ENCODE data around the gene TSPAN1.

The TSPAN1 gene

DNA sequence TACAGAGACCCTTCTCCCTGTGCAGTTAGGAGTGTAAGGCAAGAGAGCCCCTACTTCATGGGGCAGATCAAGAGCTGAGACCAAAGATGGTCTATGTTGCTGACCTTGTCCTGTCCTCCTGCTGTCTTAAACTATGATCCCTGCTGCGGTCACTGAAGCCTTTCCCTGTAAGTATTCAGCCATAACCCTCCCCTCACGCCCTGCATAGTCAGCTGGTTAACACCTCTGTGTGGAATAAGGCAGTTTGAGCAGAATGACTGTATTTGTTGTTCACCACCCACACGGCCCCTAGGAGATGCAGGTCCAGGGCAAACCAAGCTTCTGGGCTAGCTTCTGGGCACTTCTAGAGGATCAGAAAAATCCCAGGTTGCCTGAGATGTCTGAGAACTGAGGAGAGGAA, 356 bp downstream of the TSPAN1 start:
- no peak overlapping the region for H3K27ac Mint-ChIP-seq
- no peaks in the 10 kb centered on the region for H3K27me3 Mint-ChIP-seq
- no peaks in the 10 kb centered on the region for H3K9me3 Mint-ChIP-seq
- no peak overlapping the region for H3K4me3 Mint-ChIP-seq
- no peaks in the 10 kb centered on the region for H3K36me3 Mint-ChIP-seq (ENCODE audit: low read depth)
- no peak for DNase-seq
- H3K4me1 Mint-ChIP-seq: no peaks in the 10 kb centered on the region
- no peak for ATAC-seq

DNA sequence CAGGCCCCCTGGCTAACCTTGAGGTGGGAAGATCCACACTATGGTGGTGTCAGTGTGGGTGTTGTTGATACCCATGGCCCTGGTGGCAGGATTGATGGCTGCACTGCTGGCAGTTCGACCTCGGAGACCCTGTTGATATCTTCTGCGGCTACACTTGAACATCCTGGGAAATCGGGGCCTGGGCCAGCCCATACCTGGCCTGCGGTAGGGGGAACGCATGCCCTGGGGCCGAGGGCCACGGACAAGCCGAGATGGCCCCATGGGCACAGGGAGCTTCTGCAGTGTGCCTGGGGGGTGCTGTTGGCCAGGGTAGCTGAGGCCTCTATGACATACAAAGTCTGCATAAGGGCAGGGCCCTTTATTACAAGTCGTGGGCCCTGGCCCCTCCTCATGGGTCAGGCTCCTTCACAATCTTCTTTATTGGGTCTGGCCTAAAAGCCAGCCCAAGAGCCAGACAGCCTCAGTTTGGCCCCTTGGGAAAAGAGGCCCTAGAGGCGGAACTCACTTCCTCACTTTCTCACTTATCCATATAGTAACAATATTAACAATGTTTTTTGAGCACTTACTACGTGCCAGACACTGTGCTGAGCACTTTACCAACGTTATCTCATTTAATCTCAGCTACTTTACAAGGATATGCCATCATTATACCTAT, 1.5 kb downstream of the TSPAN1 start, which contains the start of gene P3R3URF:
TSS of gene P3R3URF (minus strand) at position 278 of the 655 bp plus-strand sequence. CDS start at position 261, 17 bp downstream.
- Mint-ChIP-seq H3K4me1 (no peaks in the 10 kb centered on the region), H3K27ac (no peak within 1 kb of the TSS), H3K36me3 (ENCODE audit: low read depth) (no peaks in the 10 kb centered on the region), H3K4me3 (no peak within 1 kb of the TSS), H3K9me3 (no peaks in the 10 kb centered on the region), H3K27me3 (no peaks in the 10 kb centered on the region)
- no peak for DNase-seq
- no peak for ATAC-seq

DNA sequence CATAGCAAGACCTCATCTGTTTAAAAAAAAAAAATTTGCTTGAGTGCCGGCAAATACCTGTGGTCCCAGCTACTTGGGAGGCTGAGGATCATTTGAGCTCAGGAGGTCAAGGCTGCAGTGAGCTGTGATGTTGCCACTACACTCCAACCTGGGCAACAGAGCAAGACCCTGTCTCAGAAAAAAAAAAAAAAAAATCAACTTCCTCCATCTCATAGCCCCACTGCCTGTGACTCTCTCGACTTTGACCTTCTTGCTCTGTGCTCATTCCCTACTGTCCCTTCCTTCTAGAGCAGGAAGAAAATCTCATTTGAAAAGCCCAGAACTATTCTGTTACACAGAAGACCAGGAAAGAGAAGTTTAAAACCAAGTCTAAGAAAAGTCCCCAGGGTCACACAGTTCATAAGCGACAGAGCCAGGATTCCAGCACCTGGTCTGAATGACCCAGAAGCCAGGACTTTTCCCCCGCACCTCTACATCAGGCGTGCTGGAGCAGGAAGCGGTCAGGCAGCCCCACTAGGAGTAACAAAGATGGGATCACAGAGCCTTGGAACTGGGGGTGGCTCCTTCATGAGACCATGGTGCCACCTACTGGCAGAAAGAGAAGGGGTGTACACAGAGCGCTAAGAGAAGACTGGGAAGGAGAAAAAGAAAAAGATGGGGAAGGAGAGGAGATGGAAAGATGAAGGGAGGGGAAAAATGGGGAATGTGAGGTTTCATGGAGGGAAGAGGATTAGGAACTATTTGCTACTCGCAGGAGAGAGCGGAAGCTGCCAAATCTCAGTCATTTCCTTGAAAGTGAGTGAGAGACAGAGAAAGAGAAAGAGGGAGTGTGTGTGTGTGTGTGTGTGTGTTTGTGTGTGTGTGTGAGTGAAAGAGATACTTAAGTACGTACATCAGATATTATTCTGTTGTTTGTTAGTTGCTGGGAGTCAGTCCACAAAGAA, 4.5 kb downstream of the TSPAN1 start:
- Mint-ChIP-seq H3K27me3 (no peaks in the 10 kb centered on the region), H3K4me3 (no peak overlapping the region), H3K27ac (no peak overlapping the region), H3K4me1 (peaks cover 7% of the 10 kb centered on the region), H3K36me3 (ENCODE audit: low read depth) (no peaks in the 10 kb centered on the region), H3K9me3 (no peaks in the 10 kb centered on the region)
- peak; percentile 66 for DNase-seq
- peak; percentile 76 for ATAC-seq

DNA sequence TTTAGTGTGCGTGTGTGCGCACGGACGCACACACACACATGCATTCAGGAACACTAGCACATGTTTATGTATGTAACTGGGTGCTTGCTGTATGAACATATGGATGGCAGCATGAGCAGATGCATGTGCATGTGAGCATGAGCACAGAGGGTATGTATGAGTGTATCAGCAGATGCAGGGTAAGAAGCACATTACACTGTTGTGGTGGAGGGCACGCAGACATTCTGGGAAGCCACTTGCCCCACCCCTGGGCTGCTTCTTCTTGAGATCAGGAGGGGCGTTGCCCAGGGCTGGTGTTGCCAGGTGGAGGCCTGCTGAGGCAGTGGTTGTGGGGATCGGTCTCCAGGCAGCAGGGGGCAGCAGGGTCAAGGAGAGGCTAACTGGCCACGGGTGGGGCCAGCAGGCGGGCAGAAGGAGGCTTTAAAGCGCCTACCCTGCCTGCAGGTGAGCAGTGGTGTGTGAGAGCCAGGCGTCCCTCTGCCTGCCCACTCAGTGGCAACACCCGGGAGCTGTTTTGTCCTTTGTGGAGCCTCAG, 5.3 kb downstream of the TSPAN1 start:
- Mint-ChIP-seq H3K4me3 (no peak overlapping the region), H3K36me3 (ENCODE audit: low read depth) (no peaks in the 10 kb centered on the region), H3K9me3 (no peaks in the 10 kb centered on the region), H3K27ac (no peak overlapping the region), H3K27me3 (no peaks in the 10 kb centered on the region), H3K4me1 (peaks cover 15% of the 10 kb centered on the region)
- DNase-seq: peak; percentile 26
- no peak for ATAC-seq

DNA sequence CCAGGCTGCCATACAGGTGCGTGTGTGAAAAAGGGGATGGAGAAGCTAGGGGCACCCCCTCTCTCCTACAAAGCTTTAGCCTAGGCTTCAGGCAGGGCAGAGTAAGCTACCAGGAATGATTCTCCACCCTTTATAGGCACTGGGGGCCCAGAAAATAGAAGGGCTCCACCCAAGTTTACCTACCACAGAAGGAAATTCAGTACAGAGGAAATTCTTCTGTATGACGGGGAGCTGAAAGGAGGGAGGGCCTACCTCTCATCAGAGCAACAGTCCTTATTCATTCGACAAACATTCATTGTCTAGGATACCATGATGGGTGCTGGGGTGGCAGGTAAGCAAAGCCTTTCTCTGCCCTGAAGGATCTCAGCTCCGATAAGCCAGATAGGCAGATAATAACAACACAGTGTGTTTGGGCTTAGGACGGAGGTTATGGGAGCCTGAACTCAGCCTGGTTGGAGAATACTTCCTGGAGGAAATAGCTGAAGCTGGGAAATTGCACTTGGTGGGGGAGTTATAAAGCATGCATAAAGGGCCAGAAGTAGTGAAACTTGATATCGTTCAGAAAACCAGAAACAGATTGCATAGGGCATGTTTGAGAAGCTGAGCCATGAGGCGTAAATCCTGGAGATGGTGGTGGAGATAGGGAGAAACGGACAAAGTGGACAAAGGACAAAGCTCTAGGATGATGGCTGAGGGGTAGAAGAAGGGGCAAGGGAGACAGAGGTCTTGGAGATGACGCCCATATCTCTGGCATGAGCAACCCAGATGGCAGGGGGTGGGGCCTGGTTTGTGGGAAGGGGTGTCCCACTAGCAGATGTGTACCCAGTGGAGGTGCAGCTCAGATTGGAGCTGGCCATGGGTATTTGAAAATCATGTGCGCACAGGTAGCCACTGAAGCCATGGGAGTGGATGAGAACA, 6.7 kb downstream of the TSPAN1 start:
- no peak for DNase-seq

DNA sequence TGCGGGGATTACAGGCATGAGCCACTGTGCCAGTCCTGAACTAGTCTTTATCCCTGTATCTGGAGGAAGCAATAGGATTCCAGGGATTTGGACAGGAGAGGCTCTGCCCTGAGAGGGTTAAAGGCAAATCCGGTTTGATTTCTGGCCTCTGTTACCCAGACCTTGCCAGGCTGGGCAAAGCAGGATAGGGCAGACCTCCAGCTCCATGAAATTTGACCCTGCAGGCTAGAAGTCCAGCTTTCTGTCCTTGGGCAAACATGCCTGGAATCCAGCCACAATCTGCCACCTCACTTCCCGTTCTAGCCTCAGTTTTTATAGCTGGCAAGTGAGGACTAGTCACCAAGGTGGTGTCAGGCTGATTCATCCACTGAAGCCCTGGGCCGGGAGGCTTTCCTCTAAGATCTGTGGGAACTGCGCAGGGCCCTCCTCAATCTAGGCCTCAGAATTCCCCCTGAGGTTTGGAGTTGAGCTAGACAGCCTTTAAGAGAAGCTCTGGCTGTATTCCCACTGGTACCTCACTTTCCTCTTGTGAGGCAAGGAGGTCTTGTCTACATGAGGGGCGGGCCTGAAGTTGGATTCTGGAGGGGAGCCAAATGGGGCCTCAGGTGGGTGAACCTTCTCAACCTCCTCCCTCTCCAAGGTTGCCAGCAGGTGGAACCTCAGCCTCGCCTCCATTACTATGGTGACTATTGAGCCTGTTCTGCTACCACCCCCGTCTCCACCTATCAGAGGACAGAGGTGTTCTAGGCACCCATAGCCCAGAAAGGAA, 8.4 kb downstream of the TSPAN1 start:
- H3K9me3 Mint-ChIP-seq: no peaks in the 10 kb centered on the region
- H3K4me3 Mint-ChIP-seq: no peak overlapping the region
- ATAC-seq: no peak
- no peaks in the 10 kb centered on the region for H3K27me3 Mint-ChIP-seq
- no peak for DNase-seq
- H3K4me1 Mint-ChIP-seq: peaks cover 24% of the 10 kb centered on the region
- peaks cover 2% of the 10 kb centered on the region for H3K36me3 Mint-ChIP-seq (ENCODE audit: low read depth)
- no peak overlapping the region for H3K27ac Mint-ChIP-seq

More for the DNA sequence above, 6.7 kb downstream of the TSPAN1 start:
- Mint-ChIP-seq H3K27me3 (no peaks in the 10 kb centered on the region), H3K27ac (no peak overlapping the region), H3K4me3 (no peak overlapping the region), H3K4me1 (peaks cover 24% of the 10 kb centered on the region), H3K9me3 (no peaks in the 10 kb centered on the region), H3K36me3 (ENCODE audit: low read depth) (no peaks in the 10 kb centered on the region)
- no peak for ATAC-seq

DNA sequence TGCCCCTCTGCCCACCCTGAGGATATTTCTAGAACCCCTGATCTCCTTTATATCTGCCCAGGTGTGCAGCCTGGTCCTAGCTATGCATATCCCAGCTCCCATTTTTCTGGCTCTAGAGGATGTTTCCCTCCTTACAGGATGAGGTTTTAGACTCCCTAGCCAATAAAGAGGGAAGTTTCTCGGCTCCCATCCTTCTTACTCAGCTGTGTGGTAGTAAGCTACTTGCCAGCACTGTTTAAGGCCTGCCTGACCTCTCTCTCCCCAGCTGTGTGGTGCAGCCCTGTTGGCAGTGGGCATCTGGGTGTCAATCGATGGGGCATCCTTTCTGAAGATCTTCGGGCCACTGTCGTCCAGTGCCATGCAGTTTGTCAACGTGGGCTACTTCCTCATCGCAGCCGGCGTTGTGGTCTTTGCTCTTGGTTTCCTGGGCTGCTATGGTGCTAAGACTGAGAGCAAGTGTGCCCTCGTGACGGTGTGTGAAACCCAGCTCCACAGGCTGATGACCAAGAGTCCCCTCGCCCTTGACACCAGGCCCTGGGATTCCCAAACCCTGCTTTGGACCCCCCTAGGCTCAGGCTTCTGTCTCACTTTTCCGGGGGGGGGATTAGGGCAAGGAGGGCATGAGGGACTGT, 9.2 kb downstream of the TSPAN1 start:
- H3K36me3 Mint-ChIP-seq (ENCODE audit: low read depth): peaks cover 2% of the 10 kb centered on the region
- no peaks in the 10 kb centered on the region for H3K27me3 Mint-ChIP-seq
- H3K9me3 Mint-ChIP-seq: no peaks in the 10 kb centered on the region
- no peak for ATAC-seq
- DNase-seq: no peak
- H3K27ac Mint-ChIP-seq: no peak overlapping the region
- no peak overlapping the region for H3K4me3 Mint-ChIP-seq
- peaks cover 24% of the 10 kb centered on the region for H3K4me1 Mint-ChIP-seq

DNA sequence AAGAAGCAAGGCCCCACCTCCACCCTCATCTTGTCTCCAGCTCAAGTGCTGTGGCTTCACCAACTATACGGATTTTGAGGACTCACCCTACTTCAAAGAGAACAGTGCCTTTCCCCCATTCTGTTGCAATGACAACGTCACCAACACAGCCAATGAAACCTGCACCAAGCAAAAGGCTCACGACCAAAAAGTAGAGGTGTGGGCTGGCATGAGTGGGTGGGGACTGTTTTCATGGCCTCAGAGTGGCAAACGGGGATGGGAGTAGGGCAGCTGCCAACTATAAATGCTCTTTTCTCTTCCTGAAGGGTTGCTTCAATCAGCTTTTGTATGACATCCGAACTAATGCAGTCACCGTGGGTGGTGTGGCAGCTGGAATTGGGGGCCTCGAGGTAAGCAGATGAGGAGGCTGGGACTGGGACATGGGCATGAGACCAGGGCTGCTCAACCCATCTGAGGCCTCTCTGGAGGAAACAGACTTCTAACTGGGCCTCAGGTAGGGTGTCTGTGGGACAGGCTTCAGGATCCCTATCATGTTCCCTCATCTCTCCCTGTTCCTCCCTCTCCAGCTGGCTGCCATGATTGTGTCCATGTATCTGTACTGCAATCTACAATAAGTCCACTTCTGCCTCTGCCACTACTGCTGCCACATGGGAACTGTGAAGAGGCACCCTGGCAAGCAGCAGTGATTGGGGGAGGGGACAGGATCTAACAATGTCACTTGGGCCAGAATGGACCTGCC, 10.2 kb downstream of the TSPAN1 start:
- peak; percentile 70 for DNase-seq
- peaks cover 8% of the 10 kb centered on the region for H3K36me3 Mint-ChIP-seq (ENCODE audit: low read depth)
- no peaks in the 10 kb centered on the region for H3K27me3 Mint-ChIP-seq
- peak overlapping the region; percentile 46 for H3K4me3 Mint-ChIP-seq
- H3K27ac Mint-ChIP-seq: peak overlapping the region; percentile 88
- peak; percentile 87 for ATAC-seq
- no peaks in the 10 kb centered on the region for H3K9me3 Mint-ChIP-seq
- H3K4me1 Mint-ChIP-seq: peaks cover 24% of the 10 kb centered on the region

DNA sequence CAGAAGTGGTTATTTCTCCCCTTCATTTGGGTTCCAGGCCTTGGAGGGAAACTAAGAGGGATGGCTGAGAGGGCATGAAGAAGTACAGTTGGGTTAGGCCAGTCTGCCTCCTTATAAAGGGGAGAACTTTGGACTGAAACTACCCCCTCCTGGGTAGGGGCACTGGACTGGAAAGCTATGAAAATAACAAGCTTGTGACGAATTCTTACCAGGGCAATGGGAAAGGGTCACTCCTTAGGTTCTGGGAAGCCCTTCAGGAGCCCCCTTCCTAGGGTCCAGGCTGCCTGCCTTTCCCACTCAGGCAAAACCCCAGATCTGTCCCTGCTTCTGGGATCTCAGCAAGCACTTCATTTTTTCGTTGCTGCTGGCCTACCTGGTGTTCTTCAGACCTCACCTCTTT, 11.2 kb downstream of the TSPAN1 start:
- H3K27ac Mint-ChIP-seq: peak overlapping the region; percentile 88

DNA sequence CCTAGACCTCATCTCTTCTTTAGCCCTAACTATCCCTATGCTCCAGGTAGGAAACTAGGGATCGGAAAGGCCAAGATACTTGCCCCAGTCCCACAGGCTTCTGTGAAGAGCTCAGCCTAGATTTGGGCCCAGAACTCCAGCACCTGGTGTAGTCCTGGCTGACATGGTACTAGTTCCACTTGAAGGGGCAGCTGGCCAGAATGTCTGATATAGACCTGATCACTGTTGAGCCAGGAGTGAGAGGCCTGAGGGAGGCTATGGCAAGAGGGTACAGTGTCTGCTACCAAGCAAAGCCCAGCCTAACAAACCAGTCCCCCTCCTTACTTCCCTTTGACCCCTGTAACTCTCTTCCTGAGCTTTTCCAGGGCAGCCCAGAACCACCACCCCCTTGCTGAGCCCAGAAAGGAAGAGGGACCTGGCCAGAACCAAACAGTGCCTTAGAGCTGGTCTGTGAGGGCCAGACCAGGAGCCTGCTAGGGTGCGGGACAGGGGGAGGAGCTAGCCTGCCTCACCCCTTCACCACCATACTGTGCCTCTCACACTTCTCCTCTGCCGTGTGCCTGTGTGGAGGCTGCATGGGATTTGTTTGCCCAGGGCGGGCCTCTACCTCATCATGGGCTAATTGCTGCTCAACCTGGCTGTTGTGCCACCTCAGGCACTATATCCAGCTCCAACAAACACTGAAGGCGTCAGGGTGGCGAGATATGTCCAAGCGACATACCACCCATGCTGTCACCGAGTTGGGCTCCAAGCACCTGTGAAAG, 12.4 kb downstream of the TSPAN1 start:
- ATAC-seq: no peak
- Mint-ChIP-seq H3K9me3 (no peaks in the 10 kb centered on the region), H3K27ac (no peak overlapping the region)

More for the DNA sequence above, 11.2 kb downstream of the TSPAN1 start:
- Mint-ChIP-seq H3K9me3 (no peaks in the 10 kb centered on the region), H3K36me3 (ENCODE audit: low read depth) (peaks cover 8% of the 10 kb centered on the region), H3K4me3 (no peak overlapping the region), H3K27me3 (no peaks in the 10 kb centered on the region), H3K4me1 (peaks cover 24% of the 10 kb centered on the region)
- no peak for ATAC-seq
- no peak for DNase-seq

DNA sequence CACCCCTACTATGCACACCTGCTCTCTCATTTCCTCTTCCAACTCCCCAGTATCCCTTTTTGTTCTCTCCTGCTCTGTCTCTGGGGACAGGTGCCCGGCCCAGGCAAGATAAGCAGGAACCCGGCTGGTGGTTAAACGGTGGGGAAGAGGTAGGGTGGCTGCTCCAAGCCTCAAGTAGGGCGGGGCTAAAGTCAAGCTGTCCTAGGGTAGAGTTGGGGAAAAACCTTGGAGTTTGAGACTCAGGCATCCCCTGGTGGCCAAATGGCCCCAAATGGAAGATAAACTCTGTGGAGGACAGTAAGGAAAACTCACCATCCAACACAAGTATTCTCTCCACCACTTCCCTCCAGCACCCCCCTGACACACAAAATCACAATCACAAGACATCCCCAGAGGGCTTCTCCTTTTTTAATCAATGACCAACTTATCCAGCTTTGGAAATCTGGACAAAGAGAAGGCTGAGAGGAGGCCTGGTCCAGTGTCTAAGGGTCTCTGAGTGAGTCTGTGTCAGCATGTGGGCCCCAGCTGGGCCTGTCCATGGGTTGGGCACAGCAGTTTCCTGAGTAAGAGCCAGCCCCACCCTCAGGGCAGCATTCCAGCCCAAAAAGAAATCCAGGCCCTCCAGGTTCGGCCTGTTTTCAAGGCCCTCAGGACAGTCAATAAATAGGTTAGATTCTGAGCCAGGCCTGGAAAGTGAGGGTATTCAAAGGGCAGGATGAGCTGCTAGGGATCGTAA, 13.6 kb downstream of the TSPAN1 start:
- ATAC-seq: no peak
- H3K27ac Mint-ChIP-seq: no peak overlapping the region
- H3K4me1 Mint-ChIP-seq: peaks cover 24% of the 10 kb centered on the region
- H3K27me3 Mint-ChIP-seq: no peaks in the 10 kb centered on the region
- no peaks in the 10 kb centered on the region for H3K9me3 Mint-ChIP-seq
- H3K36me3 Mint-ChIP-seq (ENCODE audit: low read depth): peaks cover 15% of the 10 kb centered on the region
- DNase-seq: no peak
- no peak overlapping the region for H3K4me3 Mint-ChIP-seq

More for the DNA sequence above, 12.4 kb downstream of the TSPAN1 start:
- DNase-seq: no peak
- Mint-ChIP-seq H3K36me3 (ENCODE audit: low read depth) (peaks cover 8% of the 10 kb centered on the region), H3K4me1 (peaks cover 24% of the 10 kb centered on the region), H3K4me3 (no peak overlapping the region), H3K27me3 (no peaks in the 10 kb centered on the region)

DNA sequence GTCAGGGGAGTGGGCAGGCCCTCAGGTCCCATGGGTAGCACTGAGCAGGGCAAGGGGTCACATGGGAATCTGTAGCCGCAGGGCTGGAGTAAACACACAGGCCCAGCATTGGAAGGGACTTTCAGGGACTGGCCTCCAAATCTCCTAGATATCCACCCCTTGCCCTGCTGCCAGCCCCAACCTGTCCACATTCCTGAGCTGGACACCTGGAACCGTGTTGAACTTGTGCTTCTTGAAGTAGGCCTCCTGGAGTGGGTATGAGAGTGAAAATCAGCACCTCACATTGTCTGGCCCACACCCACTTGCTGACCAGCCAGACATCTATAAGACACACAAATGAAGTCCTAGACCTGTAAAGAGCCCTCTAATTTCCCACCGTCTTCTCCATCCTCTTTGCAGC, 15.7 kb downstream of the TSPAN1 start:
- DNase-seq (no peak), ATAC-seq (no peak)
- no peak overlapping the region for H3K4me3 Mint-ChIP-seq
- peaks cover 6% of the 10 kb centered on the region for H3K4me1 Mint-ChIP-seq
- no peaks in the 10 kb centered on the region for H3K9me3 Mint-ChIP-seq
- H3K36me3 Mint-ChIP-seq (ENCODE audit: low read depth): peaks cover 18% of the 10 kb centered on the region
- no peaks in the 10 kb centered on the region for H3K27me3 Mint-ChIP-seq
- no peak overlapping the region for H3K27ac Mint-ChIP-seq

Measured in activated naive CD8-positive, alpha-beta T cell treated with anti-CD3 and anti-CD28 coated beads, Interleukin-2, amount 50 U/mL, for 24 hours (primary cell).